Stimulated activated CD4-positive, alpha-beta T cell treated with anti-CD3 and anti-CD28 coated beads, TNF-alpha, amount 100 ng/mL, for 1 hour (primary cell): Measurements from ENCODE around the gene RAPGEF3.

Source experiments
- DNase-seq, 3 donors: peaks; one replicate each; pipeline ENCODE4 v3.0.0-alpha.2; 2020; ENCODE audit warnings: low read depth in 3 of 3, low spot score in 1 of 3

Gene RAPGEF3, protein sequence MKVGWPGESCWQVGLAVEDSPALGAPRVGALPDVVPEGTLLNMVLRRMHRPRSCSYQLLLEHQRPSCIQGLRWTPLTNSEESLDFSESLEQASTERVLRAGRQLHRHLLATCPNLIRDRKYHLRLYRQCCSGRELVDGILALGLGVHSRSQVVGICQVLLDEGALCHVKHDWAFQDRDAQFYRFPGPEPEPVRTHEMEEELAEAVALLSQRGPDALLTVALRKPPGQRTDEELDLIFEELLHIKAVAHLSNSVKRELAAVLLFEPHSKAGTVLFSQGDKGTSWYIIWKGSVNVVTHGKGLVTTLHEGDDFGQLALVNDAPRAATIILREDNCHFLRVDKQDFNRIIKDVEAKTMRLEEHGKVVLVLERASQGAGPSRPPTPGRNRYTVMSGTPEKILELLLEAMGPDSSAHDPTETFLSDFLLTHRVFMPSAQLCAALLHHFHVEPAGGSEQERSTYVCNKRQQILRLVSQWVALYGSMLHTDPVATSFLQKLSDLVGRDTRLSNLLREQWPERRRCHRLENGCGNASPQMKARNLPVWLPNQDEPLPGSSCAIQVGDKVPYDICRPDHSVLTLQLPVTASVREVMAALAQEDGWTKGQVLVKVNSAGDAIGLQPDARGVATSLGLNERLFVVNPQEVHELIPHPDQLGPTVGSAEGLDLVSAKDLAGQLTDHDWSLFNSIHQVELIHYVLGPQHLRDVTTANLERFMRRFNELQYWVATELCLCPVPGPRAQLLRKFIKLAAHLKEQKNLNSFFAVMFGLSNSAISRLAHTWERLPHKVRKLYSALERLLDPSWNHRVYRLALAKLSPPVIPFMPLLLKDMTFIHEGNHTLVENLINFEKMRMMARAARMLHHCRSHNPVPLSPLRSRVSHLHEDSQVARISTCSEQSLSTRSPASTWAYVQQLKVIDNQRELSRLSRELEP

GRCh38 chr12:47758834-47759690, at the start of gene RAPGEF3:
Gene RAPGEF3, minus strand, starts transcription at chr12:47758880. Its CDS starts 324 bp downstream, at chr12:47758556.
- peak; percentile 35 to 57 (median 42) for DNase-seq

DNA sequence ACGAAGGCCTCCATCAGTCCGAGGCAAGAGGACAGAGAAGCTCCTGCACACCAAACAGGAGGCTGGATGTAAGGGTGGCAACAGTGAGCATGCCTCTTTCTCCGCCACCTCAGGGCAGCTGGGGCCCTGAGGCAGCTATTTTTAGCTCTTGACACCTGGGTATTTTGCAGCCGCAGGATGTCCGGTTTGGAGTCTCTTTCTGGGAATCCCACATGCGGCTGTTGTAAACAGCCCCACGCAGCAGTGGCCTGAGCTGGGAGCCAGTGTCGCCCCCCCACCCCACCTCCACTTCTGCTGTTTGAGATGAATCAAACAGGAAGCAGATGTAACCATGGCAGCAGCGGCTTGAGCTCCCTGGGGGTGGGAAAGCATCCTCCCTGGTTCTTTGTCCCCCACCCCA, 49.4 kb upstream of the RAPGEF3 start:
- peak; percentile 56 to 68 (median 63) for DNase-seq

DNA sequence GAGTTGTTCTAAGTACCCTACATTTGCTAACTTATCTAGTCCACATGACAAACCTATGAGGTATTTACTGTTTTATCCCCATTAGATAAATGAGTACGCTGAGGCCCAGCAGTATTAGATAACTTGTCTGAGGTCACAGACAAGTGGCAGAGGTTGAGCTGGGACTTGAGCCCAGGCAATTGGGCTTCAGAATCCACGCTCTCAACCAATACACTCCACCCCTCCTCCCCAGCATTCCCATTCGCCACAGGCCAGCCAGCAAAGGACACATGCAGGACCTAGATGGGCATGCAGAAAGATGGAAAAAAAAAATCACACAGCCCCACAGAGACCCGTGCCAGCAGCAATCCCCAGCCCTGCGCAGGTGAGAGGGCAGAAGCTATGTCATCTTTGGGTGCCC, 48.7 kb upstream of the RAPGEF3 start:
- no peak for DNase-seq

DNA sequence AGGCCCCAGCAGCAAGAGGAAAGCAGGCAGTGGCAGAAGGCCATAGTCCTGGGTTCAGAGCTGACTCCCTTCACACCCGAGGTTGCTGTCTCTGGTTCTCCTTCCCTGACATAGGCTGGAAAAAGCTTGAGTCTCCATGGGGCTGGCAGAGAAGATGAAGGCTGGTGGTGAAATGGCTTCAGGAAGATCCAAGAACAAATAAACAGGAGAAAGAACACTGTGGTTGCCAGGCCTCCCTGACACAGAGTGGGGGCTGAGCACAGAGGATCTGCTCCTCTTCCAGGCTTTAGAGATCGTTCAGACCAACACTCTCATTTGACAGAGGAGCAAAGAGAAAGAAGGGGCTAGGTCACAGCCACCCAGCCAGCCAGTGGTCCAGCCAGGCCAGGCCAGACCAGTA, 46.7 kb upstream of the RAPGEF3 start:
- no peak for DNase-seq

DNA sequence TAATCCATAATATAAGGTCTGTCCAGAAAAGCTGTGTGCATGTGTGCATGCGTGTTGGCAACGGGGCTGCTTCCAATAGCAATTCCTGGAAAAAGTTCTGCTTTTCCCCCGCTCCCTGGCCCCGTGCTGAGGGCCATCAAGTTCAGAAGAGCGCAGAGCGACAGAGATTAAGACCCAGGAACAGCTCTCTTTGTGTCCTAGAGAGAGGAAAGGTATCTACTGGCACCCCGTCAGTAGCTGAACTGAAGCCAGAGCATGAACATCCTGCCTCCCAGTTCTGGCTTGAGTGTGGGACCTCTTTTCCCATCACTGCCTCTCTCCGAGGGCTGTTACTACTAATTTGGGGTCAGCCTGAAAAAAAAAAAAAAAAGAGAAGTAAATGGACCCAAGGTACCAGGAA, 45.5 kb upstream of the RAPGEF3 start:
- DNase-seq, result no peak

DNA sequence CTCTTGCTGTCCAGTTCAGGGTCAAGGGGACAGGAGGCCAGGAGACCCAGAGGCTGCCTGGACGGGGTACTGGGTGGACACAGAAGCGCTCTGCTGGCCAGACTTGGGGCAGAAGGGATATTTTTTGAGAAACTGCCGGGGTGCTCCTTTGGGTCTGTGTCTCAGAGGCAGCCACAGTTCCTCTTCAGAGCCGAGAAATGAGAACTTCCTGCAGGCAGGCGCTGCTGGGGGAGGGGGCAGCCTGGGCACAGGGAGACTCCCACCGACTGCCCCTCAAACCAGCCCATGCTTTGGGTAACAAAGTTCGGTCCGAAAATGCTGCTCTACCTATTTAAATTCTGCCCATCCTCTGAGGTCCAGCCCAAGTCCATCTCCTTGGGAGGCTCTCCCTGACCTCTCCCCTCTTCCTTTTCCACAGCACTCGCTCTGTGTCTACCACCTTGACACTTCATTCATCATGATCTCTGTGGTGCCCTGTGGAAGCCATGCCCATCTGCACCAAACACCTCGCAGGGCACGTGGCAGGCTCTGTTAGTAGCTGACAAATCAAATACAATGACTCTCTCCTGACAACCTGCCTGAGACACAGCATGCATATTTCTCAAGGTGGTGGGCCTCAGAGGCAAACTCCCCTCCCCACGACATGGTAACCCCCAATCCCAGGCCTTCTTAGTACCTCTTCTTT, 44.7 kb upstream of the RAPGEF3 start:
- no peak for DNase-seq

DNA sequence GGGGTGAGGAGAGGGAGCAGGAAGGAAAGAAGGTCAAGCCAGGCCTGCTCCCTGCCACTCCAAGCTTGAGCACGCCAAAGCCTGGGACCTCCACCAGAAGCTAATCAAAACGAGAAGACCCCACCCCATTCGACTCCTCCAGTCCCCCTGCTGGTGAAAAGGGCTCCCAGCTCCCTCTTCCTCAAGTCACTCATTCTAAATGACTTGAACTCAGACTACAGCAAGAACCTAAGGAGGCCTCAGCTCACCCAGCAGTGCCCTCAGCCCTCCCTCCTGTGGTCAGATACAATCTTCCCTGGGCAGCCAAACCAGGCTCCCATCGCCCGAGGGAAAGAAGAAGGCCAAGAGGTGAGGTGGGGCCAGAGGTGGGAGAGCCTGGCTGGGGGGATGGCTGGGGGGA, 43.6 kb upstream of the RAPGEF3 start:
- no peak for DNase-seq

DNA sequence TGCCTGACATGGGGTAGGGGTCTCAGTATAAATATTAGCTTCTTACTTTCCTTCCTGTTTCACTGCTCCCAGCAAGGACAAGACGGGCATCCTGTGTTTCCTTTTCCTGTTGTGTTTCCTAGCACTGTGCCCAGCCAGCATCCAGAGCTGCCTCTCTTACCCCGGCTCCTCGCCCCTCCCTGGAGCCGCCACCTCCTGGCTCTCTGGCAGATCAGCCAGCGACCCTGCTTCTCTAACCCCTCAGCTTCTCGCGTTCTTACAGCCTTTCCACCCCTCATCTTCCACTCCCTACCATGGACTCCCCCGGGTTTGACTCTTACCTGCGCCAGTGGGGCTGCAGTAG, 43.2 kb upstream of the RAPGEF3 start:
- no peak for DNase-seq

DNA sequence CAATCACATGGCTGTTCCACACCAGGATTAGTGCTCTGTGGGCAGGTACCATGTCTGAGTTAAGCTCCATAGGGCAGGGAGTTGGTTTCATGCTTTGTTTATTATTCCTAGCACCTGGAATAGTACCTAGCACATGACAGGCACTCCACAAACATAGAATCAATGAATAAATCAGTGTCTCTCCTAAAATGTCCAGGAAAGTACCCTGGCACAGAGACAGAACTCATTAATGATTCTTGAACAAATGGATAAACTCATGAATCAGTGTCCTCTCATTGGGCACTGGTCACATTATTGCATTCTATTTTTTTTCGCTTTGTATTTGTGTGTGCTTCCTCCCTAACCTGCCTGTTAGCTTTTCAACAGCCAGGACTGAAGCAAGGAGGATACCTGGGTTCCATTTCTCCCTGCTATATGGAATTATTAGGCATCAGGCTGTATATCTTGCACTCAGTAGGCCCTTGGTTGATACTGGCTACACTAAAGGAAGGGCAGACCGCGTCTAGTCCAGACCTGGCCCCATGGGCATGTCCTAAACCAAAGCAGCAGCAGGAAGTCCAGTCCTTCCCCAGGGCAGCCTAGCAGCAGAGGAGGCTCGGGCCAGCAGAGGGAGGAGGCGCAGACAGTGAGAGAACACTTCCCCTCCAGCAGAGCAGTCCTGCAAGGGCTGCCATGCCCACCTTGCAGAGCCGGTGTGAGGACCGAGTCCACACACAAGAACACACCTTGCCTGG, 42.7 kb upstream of the RAPGEF3 start:
- DNase-seq, result no peak

DNA sequence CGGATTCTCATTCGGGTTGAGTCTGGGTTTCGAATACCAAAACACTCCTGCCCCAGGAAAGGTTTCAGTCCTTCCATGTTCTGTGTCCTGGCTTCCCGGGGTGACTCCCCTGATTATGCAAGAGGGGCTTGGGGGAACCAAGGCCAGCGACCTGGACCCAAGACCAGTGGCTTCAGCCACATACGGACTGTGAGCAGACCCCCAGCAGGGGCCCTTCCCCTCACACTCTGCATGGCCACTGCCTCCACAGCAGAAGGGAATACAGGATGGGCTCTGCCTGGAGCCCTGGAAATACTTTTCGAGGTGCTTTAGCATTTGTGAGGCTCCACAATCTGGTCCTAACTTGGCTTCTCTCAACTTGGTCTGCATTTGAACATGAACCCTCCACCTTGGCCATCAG, 41.9 kb upstream of the RAPGEF3 start:
- no peak for DNase-seq

GRCh38 chr12:47799357-47799955, 40.8 kb upstream of the RAPGEF3 start:
- DNase-seq, result no peak

- DNase-seq, result no peak
These were observed 39.8 kb upstream of the RAPGEF3 start for GRCh38 chr12:47798382-47798948.

- DNase-seq, result no peak
These were observed 38.8 kb upstream of the RAPGEF3 start for GRCh38 chr12:47797441-47797840.

DNA sequence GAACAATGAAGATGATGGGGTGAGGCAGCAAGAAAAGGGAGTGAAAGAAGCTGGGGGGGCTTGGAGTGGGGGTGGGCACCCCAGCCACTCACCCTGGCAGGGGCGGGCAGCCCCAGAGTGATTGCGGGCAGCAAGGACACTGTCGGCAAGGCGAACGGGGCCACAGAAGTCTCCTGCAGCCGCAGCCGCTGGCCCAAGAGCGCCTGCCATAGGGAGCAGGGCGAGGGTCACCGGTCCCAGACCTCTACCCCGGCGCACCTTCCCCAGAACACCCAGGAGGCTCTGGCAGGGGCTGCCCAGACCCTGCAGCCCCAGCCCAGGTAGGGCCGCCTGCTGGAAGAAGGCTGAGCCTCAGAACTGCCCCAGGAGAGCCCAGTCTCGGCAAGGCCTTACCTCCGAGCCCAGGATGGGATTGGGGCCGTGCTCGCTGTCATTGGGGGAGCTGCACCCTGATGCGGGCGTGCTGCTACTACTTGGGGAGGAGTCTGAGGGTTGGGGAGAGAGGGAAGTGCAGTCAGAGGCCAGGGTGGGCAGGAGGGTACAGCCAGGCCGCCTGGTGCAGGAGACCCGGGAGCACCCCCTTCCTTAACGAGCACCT, 37.2 kb upstream of the RAPGEF3 start:
- no peak for DNase-seq

DNA sequence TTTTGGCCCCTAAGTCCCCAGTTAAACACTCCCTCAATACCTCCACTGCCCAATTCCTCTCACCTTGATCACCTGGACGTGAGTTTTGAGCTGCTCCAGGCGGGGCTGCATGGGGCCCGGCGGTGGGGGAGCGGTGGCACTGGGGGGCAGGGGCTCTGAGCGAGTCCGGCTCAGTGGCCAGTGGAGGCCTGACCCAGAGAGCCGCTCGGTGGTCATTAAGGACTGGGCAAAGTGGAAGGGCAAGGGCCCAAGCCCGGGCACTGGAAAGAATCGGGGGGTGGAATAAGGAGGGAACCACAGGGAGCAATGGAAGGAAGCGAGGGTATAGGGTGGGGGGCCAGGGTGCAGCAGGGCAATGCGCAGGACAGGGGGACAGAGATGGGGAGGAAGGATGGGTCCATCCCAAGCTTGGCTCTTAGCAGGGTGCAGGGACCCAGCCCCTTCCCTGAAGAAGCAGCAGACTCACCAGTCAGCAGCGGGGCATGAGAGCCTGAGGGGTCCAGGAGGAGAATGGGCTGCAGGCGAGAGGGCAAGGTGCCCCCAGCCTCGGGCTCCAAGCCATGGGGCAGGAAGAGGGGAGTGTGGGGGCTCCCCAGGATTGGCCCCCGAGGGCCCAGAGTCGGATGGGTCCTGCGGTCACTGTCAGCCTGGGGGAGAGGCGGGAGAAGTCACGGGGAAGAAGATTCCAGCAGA, 36.6 kb upstream of the RAPGEF3 start:
- no peak for DNase-seq

GRCh38 chr12:47794679-47795078, 36.0 kb upstream of the RAPGEF3 start:
- no peak for DNase-seq

DNA sequence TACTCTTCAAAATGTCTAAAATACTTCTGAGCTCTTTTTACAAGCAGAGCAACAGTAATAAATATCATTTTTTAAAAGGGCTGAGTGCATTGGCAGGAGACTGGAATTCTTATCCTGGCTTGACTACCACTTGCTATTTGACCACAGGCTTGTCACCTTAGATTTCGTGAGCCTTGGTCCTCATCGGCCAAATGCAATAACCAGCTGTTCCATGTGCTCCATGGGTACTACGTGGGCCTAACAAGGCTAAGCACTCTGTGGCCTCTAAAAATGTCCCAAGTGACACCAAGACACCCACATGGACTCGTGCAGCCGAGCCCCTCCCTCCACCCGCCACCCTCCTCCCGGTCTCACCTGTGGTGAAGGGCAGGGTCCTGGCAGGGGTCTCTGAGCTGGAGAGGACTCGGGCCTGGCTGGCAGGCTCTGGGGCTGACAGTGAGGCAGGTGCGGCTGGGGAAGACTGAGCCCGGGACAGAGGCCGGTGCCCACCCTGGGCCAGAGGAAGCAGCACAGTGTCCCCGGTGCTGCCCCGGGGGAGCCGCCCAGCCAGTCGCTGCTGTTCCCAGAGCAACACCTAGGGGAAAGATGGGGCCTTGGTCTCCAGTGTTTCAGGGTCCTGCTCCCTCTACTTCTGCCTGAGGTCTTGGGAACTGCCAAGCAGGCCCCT, 34.5 kb upstream of the RAPGEF3 start:
- no peak for DNase-seq

GRCh38 chr12:47791874-47792273, 33.2 kb upstream of the RAPGEF3 start:
- no peak for DNase-seq
